ENCODE results near the gene CNNM4.

DNA sequence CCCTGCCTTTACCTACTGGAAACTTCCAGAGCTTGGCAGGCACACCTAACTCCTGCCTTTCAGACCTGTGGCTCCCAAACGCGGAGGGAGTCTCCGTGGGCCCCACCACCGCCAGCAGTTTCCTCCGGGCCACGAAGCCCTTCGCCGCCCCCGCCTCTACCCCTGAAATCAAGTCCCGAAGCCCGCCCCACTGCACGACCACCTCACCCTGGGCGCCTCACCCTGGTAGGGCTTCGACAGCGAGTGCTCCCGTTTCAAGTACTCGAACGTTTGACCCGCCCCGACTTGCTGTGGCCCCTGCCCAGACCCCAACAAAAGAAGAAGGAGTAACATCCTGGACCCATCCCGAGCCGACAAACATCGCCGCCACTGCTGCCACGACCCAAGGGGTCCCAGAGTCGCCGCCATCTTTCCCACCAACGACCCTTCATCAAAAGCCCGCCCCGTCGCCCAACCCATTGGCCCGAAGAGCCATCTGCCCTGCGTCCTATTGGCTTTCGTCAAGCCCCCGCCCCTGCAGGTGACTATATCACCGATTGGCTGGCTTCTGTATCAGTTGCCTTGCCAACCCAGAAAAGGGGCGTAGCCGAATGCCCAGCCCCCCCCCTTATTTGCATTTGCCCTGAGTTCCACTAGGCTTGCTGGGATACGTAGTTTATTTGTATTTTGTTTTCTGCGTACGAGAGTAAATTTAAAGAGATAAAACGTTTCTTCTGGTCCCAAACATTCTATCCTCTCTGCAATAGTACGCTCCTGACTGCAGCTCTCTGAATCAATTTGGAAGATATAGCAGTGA is 20.9 kb upstream of the CNNM4 start, which contains the start of gene LMAN2L:
- TF ChIP-seq BHLHE40 (IDR thresholded peaks at IDR 0.05; ENCODE audit: low read depth, low read length): no peak
- TF ChIP-seq RAD21 (conservative IDR thresholded peaks at IDR 0.05 in 1 of 2, IDR thresholded peaks at IDR 0.05 in 1 of 2): 0 out of 5 replicates have a peak, but pooled peaks of 1 of the 2 experiments have one; percentile 14
- peak; percentile 80 for TF ChIP-seq POLR2A (IDR thresholded peaks at IDR 0.05; ENCODE audit: low read length)
- no peak for TF ChIP-seq EHF (CRISPR knock-in tag; IDR thresholded peaks at IDR 0.05)
- TF ChIP-seq CTCF (IDR thresholded peaks at IDR 0.05): no peak
- TF ChIP-seq CBX2 (IDR thresholded peaks at IDR 0.05; ENCODE audit: borderline replicate concordance, low read depth): no peak

Measured in A549 (cell line).